Stimulated activated CD8-positive, alpha-beta memory T cell treated with anti-CD3 and anti-CD28 coated beads, Interleukin-2, amount 100 ng/mL, for 48 hours (primary cell): ENCODE measurements around the gene GRB10.

Source experiments
- DNase-seq, 2 donors: peaks; one replicate each; pipeline ENCODE4 v3.0.0-alpha.2; 2020; ENCODE audit warnings: low read depth in 2 of 2

Gene GRB10

DNA sequence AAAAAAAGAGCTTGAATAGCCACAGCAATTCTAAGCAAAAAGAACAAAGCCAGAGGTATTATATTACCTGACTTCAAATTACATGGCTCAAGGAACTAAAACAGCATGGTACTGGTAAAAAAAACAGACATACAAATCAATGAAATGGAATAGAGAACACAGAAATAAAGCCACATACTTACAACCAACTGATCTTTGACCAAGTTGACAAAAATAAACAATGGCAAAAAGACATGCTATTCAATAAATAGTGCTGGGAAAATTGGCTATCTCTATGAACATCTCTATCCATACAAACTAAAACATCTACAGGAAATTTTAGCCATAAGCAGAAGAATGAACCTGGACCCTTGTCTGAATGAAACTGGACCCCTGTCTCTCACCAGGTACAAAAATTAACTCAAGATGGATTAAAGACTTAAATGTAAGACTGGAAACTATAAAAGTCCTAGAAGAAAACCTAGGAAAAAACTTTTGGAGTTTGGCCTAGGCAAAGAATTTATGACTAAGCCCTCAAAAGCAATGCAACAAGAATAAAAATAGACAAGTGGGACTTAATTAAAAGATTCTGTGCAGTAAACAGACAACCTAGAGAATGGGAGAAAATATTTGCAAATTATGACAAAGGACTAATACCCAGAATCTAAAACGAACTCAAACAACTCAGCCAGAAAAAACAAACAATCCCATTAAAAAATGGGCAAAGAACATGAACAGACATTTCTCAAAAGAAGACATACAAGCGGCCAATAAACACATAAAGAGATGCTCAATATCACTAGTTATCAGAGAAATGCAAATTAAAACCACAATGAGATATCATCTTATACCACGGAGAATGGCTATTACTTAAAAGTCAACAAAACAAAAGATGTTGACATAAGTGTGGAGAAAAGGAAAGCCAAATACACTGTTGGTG, 144.7 kb downstream of the GRB10 start:
- DNase-seq = no peak

DNA sequence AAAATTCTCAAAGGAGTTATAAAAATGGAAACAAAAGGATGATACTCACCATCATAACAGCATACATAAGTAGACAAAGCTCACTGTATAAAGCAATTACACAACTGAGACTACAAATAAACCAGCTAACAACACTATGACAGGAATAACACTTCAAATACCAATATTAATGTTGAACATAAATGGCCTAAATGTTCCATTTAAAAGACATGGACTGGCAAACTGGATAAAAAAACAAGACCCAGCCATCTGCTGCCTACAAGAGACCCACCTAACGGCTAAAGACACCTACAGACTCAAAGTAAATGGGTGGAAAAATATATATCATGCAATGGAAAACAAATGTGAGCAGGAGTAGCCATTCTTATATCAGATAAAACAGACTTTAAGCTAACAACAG, 148.3 kb downstream of the GRB10 start:
- DNase-seq = no peak

- DNase-seq = no peak
Measured at GRCh38 chr7:50633414-50633710, 149.3 kb downstream of the GRB10 start.

GRCh38 chr7:50632561-50633413, 149.9 kb downstream of the GRB10 start:
- DNase-seq = peak; percentile 20 to 22

- no peak for DNase-seq
Measured at GRCh38 chr7:50631639-50632038, 151.1 kb downstream of the GRB10 start.

DNA sequence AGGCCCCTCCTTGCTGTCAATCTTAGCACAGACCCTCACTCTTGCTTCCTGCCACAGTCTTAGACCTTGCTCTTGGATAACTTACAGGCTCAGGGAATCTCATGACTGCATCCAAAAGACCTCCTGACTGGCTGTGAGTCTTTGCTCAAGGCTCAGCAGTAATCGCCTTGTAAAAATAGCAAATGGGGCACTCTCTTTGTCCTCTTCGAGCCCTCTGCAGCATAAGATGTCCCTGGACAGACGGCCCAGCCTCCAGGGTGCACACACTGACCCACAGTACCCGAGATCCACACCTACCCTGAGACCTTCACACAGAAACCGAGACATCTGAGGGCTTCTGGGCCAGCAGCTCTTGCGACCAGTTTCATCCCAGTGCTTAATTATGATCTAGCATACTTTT, 151.6 kb downstream of the GRB10 start:
- no peak for DNase-seq

- no peak for DNase-seq
Measured at GRCh38 chr7:50629238-50629901, 153.3 kb downstream of the GRB10 start.

GRCh38 chr7:50628434-50629084, 154.1 kb downstream of the GRB10 start:
- no peak for DNase-seq

- DNase-seq = no peak
Measured at GRCh38 chr7:50627824-50628361, 154.8 kb downstream of the GRB10 start.

DNA sequence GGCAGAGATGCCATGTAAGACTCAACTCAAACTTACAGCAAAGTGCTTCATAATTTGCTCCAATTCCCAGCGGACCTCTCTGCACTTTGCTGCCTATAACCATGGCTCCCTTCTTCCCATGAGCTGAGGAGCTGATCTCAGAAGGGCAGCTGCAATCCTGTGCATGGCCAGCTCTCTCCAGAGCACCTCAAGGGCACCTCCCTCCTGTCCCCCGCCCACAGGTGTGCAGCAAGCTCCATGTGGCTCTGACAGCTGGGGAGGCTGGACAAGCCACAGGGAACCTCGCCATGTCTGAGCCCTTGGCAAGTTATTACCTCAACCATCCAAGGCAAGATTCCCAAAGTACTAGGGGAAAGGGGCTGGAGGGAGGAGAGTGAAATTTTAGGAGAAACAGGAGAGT, 156.4 kb downstream of the GRB10 start:
- no peak for DNase-seq

DNA sequence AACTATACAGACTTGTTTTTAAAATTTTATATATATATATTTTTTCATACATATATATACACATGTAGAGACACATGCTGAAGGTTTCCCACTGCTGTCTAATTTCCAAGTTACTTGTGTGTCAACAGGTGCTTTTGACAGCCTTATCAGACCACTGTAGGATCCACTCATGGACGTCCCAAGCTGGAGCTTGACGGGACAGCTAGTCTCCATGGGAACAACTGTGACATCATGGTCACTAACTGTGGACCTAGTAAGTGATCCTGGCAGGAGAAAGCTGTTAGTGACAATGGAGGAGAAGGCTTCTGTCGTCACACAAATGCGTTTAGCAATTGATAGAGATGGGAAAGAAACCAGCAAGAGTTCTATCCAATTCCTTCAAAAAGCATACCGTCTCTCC, 157.3 kb downstream of the GRB10 start:
- DNase-seq = no peak

GRCh38 chr7:50622821-50623220, 159.9 kb downstream of the GRB10 start:
- no peak for DNase-seq

DNA sequence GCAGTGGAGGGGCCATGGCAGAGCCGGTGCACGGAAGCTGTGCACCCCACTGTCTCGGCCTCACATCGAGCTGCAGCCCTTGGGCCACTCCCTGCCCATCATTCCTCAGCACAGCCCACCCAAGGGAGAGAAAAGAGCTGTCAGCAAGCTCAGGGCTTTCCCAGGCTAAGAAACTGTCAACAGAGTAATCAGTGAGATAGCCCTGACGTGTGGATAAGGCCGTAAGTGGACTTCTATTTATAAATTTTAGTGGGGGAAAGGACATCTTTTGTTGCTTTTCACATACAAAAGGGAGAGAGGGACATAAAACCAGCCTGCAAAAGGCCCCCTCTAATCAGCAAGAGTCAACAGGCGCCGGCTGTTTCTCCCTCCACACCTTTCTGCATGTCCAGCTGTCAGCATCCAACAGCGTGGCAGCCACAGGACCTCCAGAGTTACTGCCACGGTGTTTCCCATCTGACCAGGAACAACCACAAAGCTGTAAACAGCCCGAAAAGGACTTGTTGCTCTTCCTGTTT, 160.7 kb downstream of the GRB10 start:
- no peak for DNase-seq

DNA sequence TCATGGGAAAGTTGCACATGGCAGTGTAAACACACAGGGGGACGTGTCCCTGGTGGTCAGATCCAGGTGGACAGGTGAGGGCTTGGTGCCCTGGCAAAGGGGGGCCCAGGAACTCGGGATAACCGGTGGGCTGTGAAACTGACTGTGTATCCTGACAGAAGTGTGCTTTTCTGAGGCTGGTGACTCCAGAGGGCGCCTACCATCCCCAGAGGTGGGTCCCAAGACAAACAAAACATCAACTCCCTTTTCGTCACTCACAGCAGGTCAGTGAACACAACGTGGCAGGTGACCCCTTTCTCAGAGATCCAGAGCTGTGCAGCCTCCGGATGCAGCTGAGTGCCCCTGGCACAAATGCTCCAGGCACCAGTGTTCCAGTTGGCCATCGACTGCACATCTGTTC, 161.5 kb downstream of the GRB10 start:
- DNase-seq = no peak

DNA sequence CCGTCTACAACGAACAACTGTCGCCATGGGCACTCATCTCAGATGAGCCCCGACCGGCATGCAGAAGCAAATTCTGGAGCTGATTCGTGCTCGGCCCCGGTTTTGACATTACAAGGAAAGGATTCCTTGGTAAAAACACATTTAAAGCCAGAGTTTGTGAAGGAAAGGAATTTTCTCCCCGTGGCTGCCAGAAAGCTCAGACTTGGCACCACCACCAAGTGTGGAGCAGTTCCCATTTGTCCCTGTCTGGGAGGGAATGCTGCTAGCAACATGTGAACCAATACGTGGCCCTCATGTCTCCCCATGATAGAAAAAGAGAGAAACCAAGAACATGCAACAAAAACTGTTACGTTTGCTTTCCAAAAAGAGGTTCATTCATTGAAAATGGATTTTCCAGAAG, 162.3 kb downstream of the GRB10 start:
- DNase-seq = no peak

- no peak for DNase-seq
Measured at GRCh38 chr7:50619684-50620083, 163.0 kb downstream of the GRB10 start.

GRCh38 chr7:50618281-50618680, 164.4 kb downstream of the GRB10 start:
- DNase-seq = no peak

- DNase-seq = no peak
Measured at GRCh38 chr7:50615519-50616080, 167.1 kb downstream of the GRB10 start.

- no peak for DNase-seq
Measured at GRCh38 chr7:50614721-50615518, 167.8 kb downstream of the GRB10 start.

- DNase-seq = no peak
Measured at GRCh38 chr7:50613473-50613872, 169.2 kb downstream of the GRB10 start.
